Lower lobe of right lung (tissue), 2 donors: ENCODE data around the gene RASEF. TPM values are rescaled to one million over a fixed set of nuclear protein-coding genes. Genes with fewer than 3 reads are reported as not detected.
A peak's percentile ranks its signal among the peaks of the same experiment; 100 is the strongest.

ENCODE experiments used
- ATAC-seq, 2 donors: fragments of 200-7000 bp; cut with Tn5 transposase; one replicate each; pipeline ENCODE4 v1.9.1; 2020 to 2022; ENCODE audit warnings: mild to moderate bottlenecking in 2 of 2, moderate library complexity in 2 of 2
- DNase-seq: peaks from one replicate; pipeline ENCODE4 v3.0.0-alpha.2; 2020
- H3K27ac ChIP-seq: fragments of 200-600 bp; one replicate; pipeline ENCODE4 v1.8.0; 2022
- H3K27me3 ChIP-seq: fragments of 200-600 bp; one replicate; pipeline ENCODE4 v1.8.0; 2022; ENCODE audit warnings: low read depth
- H3K36me3 ChIP-seq: fragments of 200-600 bp; one replicate; pipeline ENCODE4 v1.8.0; 2022; ENCODE audit warnings: mild to moderate bottlenecking
- H3K4me1 ChIP-seq: fragments of 200-600 bp; one replicate; pipeline ENCODE4 v1.8.0; 2022
- H3K4me3 ChIP-seq: fragments of 200-600 bp; one replicate; pipeline ENCODE4 v1.8.0; 2022; ENCODE audit warnings: mild to moderate bottlenecking
- H3K9me3 ChIP-seq: fragments of 200-600 bp; one replicate; pipeline ENCODE4 v1.8.0; 2022
- CTCF ChIP-seq: fragments of 200-600 bp; IDR thresholded peaks from one replicate; pipeline ENCODE4 v1.8.0; 2022; ENCODE audit warnings: antibody characterized with exemption, mild to moderate bottlenecking
- intact Hi-C: fragments of 100-400 bp; cut with DNase I; formaldehyde crosslinking; loops from one replicate; pipeline ENCODE4 v1.11.0; 2022
- total RNA-seq: library from RNA; stranded (reverse); fragmentation: NEBNext Ultra II Directional; extraction: Animal tissue kit (Norgen Biotek cat#: 25700); gene quantifications from one replicate; pipeline ENCODE4 v1.2.1, GENCODE V29; 2021
- donor health status: DM: no; HTN: yes; CAD: no; lungs with severe emphysema.

Gene RASEF
- total RNA-seq, 1 donor from 2014 or later = 11.5 TPM

DNA sequence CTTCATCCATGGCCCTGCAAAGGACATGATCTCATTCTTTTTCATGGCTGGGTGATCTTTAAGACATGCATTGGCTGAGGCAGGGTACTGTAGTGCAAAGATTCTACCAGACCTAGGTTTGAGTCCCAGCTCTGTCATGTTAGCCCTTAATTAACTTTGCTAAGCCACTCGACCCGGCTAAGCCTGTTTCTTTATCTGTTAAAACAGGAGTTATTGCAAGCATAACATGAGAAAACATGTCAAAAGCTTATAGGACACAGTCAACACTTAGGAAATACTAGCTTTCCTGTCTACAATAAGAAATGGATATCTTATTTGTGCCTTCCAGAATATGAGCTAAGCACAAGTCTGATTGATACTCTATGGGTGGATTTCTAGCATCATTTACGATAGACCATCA is 92.6 kb downstream of the RASEF start:
- intact Hi-C loops = no loop called here
- no peak overlapping the region for H3K27ac ChIP-seq
- H3K4me3 ChIP-seq = no peak overlapping the region
- no peak for DNase-seq
- no peak for ATAC-seq
- no peaks in the 10 kb centered on the region for H3K9me3 ChIP-seq
- H3K27me3 ChIP-seq = no peaks in the 10 kb centered on the region
- H3K36me3 ChIP-seq = no peaks in the 10 kb centered on the region
- no peaks in the 10 kb centered on the region for H3K4me1 ChIP-seq
- no peak for TF ChIP-seq CTCF

GRCh38 chr9:82969291-82969690 is 93.7 kb downstream of the RASEF start:
- Histone ChIP-seq H3K27me3 (no peaks in the 10 kb centered on the region), H3K4me3 (no peak overlapping the region), H3K27ac (no peak overlapping the region), H3K9me3 (no peaks in the 10 kb centered on the region), H3K4me1 (no peaks in the 10 kb centered on the region), H3K36me3 (no peaks in the 10 kb centered on the region)
- no peak for TF ChIP-seq CTCF
- ATAC-seq = no peak
- intact Hi-C loops = no loop called here
- DNase-seq = no peak

DNA sequence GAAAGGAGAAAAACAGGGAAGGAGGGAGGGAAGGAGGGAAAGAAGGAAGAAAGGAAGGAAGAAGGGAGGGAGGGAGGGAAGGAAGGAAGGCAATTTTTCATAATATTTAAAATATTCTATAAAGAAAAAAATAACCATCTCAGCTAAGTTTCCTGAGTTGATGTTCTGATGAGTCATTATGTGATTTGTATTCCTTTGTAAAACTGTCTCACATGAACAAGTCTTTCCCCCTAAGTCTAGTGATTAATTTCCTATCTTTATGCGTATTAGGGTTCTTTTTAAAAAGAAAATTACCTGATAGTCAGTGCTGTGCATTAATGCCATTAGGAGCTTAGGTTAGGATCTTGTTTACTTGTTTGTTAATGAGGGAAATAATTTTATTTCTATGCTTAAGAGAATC is 94.1 kb downstream of the RASEF start:
- no peaks in the 10 kb centered on the region for H3K9me3 ChIP-seq
- intact Hi-C loops = no loop called here
- ATAC-seq (no peak), DNase-seq (no peak)
- no peak overlapping the region for H3K27ac ChIP-seq
- H3K27me3 ChIP-seq = no peaks in the 10 kb centered on the region
- H3K4me1 ChIP-seq = no peaks in the 10 kb centered on the region
- no peak for TF ChIP-seq CTCF
- no peaks in the 10 kb centered on the region for H3K36me3 ChIP-seq
- H3K4me3 ChIP-seq = no peak overlapping the region

DNA sequence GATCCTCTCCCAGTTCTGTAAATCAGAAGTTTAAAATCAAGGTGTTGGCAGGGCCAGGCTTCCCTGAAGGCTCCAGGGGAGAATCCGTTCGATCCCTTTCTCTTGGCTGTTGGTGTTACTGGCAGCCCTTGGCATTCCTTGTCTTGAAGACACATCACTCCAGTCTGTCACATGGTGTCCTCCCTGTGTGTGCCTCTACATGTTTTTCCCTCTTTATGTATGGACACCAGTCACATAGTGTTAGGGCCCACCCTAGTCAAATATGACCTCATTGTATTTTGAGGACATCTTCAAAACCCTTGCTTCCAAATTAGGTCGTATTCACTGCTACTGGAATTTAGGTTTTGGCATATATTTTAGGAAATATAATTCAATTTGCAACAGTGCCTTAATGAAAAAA is 94.6 kb downstream of the RASEF start:
- Histone ChIP-seq H3K4me1 (no peaks in the 10 kb centered on the region), H3K36me3 (no peaks in the 10 kb centered on the region), H3K9me3 (no peaks in the 10 kb centered on the region), H3K4me3 (no peak overlapping the region), H3K27ac (no peak overlapping the region), H3K27me3 (no peaks in the 10 kb centered on the region)
- intact Hi-C loops = no loop called here
- no peak for DNase-seq
- no peak for TF ChIP-seq CTCF
- ATAC-seq = no peak

GRCh38 chr9:82961504-82962125 is 101.3 kb downstream of the RASEF start:
- peak; percentile 72 for DNase-seq
- TF ChIP-seq CTCF = peak; percentile 76
- no peaks in the 10 kb centered on the region for H3K36me3 ChIP-seq
- H3K27me3 ChIP-seq = no peaks in the 10 kb centered on the region
- no peak overlapping the region for H3K27ac ChIP-seq
- no peak overlapping the region for H3K4me3 ChIP-seq
- H3K9me3 ChIP-seq = no peaks in the 10 kb centered on the region
- intact Hi-C loops = no loop called here
- peak; percentile 89 to 94 for ATAC-seq
- H3K4me1 ChIP-seq = no peaks in the 10 kb centered on the region
